Measurements from ENCODE around the gene HTRA3. TPM values are rescaled to one million over a fixed set of nuclear protein-coding genes. Genes with fewer than 3 reads are reported as not detected.

HTRA3 gene
- total RNA-seq, 1 experiment from 2014 or later, result not detected

DNA sequence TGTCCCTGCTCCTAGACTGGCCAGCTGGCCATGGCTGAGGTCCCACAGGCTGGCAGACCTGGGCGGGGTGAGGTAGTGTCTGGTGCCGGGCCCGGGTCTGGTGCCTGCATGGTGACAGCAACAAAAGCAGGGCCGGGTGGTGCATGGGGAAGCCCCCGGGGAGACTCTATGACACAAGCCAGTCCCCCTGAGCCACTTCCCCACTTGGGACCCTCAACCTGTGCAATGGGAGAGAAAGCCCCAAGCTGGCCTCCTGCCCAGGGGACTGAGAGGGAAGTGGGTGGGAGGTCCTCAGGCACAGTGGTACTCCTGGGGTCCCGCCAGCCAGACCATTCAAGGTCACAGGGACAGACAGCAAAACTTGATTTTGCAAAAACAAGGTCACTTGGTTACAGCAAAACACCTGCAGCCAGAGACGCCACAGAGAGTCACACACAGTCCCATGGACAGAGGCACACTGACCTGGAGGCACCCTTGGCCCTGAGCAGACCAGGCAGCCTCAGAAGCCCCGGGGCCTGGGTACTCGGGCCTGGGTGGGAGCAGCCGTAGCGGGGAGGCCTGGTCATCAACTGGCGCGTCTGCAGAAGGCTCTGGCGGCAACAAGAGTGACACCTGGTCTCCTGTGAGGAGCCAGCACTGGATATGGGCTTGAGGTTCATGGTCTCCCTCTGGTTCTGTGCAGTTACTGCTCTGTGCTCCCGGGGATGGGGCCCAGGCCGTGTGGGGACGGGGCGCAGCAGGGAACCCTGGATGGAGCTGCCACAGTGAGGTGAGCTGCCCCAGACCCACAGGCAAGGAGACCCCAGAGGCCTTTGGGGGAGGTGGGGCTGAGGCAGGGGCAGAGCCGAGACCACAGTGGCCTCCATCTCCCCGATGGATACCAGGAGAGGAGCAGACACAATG, 60.6 kb downstream of the HTRA3 start:
- H3K4me1 Mint-ChIP-seq (ENCODE audit: low read depth, unreplicated experiment), result no peaks in the 10 kb centered on the region
- peaks cover 3% of the 10 kb centered on the region for H3K9me3 Mint-ChIP-seq (ENCODE audit: low read depth, unreplicated experiment)
- DNase-seq, result no peak
- H3K36me3 Mint-ChIP-seq (ENCODE audit: insufficient read depth, unreplicated experiment), result no peaks in the 10 kb centered on the region
- CTCF ChIA-PET, result no interaction called here
- peaks cover 57% of the 10 kb centered on the region for H3K27me3 Mint-ChIP-seq (ENCODE audit: unreplicated experiment)
- no TSS peak for BruUV-seq (replicated peaks)
- TF ChIP-seq, protein P1, sequence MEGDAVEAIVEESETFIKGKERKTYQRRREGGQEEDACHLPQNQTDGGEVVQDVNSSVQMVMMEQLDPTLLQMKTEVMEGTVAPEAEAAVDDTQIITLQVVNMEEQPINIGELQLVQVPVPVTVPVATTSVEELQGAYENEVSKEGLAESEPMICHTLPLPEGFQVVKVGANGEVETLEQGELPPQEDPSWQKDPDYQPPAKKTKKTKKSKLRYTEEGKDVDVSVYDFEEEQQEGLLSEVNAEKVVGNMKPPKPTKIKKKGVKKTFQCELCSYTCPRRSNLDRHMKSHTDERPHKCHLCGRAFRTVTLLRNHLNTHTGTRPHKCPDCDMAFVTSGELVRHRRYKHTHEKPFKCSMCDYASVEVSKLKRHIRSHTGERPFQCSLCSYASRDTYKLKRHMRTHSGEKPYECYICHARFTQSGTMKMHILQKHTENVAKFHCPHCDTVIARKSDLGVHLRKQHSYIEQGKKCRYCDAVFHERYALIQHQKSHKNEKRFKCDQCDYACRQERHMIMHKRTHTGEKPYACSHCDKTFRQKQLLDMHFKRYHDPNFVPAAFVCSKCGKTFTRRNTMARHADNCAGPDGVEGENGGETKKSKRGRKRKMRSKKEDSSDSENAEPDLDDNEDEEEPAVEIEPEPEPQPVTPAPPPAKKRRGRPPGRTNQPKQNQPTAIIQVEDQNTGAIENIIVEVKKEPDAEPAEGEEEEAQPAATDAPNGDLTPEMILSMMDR (IDR thresholded peaks at IDR 0.05; ENCODE audit: unreplicated experiment), result no peak
- H3K4me3 Mint-ChIP-seq (ENCODE audit: low read depth, unreplicated experiment), result no peak overlapping the region
- intact Hi-C loops (cut with micrococcal nuclease; ENCODE audit: unreplicated experiment), result no loop called here
- no peak overlapping the region for H3K27ac Mint-ChIP-seq (ENCODE audit: unreplicated experiment)

DNA sequence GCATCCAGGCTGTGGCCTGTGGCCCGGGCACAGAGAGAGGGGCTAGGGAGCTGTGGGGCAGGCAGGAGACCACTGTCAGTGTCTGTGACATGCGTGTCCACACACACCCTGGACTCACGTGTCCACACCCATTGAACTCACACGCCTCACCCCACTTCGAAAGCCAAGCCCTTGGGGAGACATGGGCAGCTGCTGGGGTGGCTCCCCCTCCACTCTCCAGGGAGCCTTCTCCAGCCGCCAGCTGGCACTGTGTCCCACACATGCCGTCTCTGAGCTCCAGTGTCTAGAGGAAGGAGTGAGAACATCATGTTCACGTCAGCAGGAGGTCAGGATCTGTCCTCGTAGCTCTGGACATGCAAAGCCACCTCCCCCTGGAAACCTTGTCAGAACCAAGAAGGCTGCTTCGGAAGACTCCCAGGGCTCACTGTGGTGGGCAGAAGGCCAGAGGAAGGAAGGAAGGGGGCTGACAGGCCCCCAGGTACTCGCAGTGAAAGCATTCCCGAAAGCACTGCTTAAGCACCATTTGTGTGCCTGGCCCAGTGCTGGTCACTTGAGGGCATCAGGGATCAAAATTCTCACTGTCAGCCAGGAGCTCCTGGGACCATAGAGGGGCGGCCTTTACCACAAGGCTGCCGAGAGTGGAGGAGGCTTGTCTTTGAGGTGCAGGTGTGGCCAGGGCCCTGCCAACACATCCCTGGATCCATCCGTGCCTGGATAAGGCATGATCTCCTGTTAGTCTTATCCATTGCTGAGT, 61.4 kb downstream of the HTRA3 start:
- BruUV-seq (replicated peaks), result no TSS peak
- Mint-ChIP-seq H3K4me3 (ENCODE audit: low read depth, unreplicated experiment) (no peak overlapping the region), H3K27ac (ENCODE audit: unreplicated experiment) (no peak overlapping the region), H3K9me3 (ENCODE audit: low read depth, unreplicated experiment) (peaks cover 7% of the 10 kb centered on the region), H3K27me3 (ENCODE audit: unreplicated experiment) (peaks cover 66% of the 10 kb centered on the region), H3K4me1 (ENCODE audit: low read depth, unreplicated experiment) (no peaks in the 10 kb centered on the region), H3K36me3 (ENCODE audit: insufficient read depth, unreplicated experiment) (no peaks in the 10 kb centered on the region)
- CTCF ChIA-PET, result no interaction called here
- intact Hi-C loops (cut with micrococcal nuclease; ENCODE audit: unreplicated experiment), result no loop called here
- TF ChIP-seq, protein P1 (IDR thresholded peaks at IDR 0.05; ENCODE audit: unreplicated experiment), result no peak
- DNase-seq, result no peak

DNA sequence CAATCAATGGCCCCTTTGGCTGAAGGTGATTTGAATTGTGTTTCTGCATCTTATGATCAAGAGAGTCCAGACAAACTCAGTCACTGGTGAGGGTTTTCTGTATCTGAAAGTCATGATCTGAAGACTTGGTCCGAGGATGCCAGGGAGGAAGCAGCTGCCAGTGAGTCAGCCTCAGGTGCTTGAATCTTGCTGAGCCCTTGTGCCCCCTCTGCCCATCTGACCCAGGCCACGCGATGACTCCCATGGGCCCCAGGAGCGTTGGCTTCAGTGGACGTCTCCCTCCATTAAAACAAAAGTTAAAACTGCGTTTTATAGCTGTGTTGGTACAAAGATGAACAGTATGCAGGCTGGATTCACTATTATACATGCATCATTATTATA, 62.0 kb downstream of the HTRA3 start:
- CTCF ChIA-PET, result no interaction called here
- intact Hi-C loops (cut with micrococcal nuclease; ENCODE audit: unreplicated experiment), result no loop called here
- TF ChIP-seq, protein P1 (IDR thresholded peaks at IDR 0.05; ENCODE audit: unreplicated experiment), result no peak
- Mint-ChIP-seq H3K4me1 (ENCODE audit: low read depth, unreplicated experiment) (no peaks in the 10 kb centered on the region), H3K4me3 (ENCODE audit: low read depth, unreplicated experiment) (no peak overlapping the region), H3K27me3 (ENCODE audit: unreplicated experiment) (peaks cover 72% of the 10 kb centered on the region), H3K36me3 (ENCODE audit: insufficient read depth, unreplicated experiment) (no peaks in the 10 kb centered on the region), H3K9me3 (ENCODE audit: low read depth, unreplicated experiment) (peaks cover 7% of the 10 kb centered on the region), H3K27ac (ENCODE audit: unreplicated experiment) (no peak overlapping the region)
- DNase-seq, result no peak
- BruUV-seq (replicated peaks), result no TSS peak

DNA sequence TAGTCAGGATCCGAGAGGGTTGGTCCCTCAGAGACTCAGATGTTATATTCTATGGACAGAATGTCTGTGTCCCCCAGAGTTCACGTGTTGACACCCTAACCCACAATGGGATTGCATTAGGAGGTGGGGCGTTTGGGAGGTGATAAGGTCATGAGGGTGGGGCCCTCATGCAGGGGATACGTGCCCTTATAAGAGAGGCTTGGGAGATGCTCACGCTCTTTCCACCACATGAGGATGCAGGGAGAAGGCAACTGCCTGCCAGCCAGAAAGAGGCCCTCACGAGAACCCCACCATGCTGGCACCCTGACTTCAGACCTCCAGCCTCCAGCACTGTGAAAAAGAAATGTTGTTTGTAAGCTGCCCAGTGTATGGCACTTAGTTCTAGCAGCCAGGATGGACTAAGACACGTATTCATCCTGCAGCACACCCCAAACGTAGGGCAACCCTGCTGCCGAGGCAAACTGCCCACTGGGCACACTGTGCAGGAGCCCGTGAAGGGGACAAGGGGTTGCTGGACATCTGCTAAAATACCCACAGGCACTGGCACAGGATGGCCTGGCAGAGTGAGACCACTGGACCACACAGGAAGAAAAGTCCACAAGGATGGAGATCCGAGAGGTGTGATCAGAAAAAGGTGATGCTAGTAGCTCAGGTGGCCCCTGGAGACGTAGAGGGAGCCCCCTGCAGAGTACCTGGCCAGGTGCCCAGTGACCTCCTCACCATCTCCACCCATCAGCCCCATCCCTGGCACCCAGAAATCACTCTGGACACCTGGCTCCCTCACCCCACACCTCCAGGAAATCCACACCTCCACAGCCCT, 62.7 kb downstream of the HTRA3 start:
- CTCF ChIA-PET, result no interaction called here

More for the DNA sequence above, 62.7 kb downstream of the HTRA3 start:
- H3K4me1 Mint-ChIP-seq (ENCODE audit: low read depth, unreplicated experiment), result no peaks in the 10 kb centered on the region
- TF ChIP-seq, protein P1 (IDR thresholded peaks at IDR 0.05; ENCODE audit: unreplicated experiment), result no peak
- H3K27ac Mint-ChIP-seq (ENCODE audit: unreplicated experiment), result no peak overlapping the region
- H3K27me3 Mint-ChIP-seq (ENCODE audit: unreplicated experiment), result peaks cover 77% of the 10 kb centered on the region
- intact Hi-C loops (cut with micrococcal nuclease; ENCODE audit: unreplicated experiment), result no loop called here
- peaks cover 5% of the 10 kb centered on the region for H3K9me3 Mint-ChIP-seq (ENCODE audit: low read depth, unreplicated experiment)
- no TSS peak for BruUV-seq (replicated peaks)
- no peak for DNase-seq
- no peaks in the 10 kb centered on the region for H3K36me3 Mint-ChIP-seq (ENCODE audit: insufficient read depth, unreplicated experiment)
- no peak overlapping the region for H3K4me3 Mint-ChIP-seq (ENCODE audit: low read depth, unreplicated experiment)

Measured in Calu3 (cell line).